Lung (tissue), 12 donors: ENCODE data around the gene FN3K. TPM values are rescaled to one million over a fixed set of nuclear protein-coding genes. Genes with fewer than 3 reads are reported as not detected.
"Not testable (repeated sequence)": the region's sequence is repeated elsewhere in the genome, so short reads cannot be mapped to it uniquely, and the experiment has no call there.

ENCODE experiments used
- ATAC-seq: fragments of 200-7000 bp; cut with Tn5 transposase; one replicate; pipeline ENCODE4 v1.9.1; 2020; ENCODE audit warnings: moderate number of reproducible peaks; ENCODE audit not compliant: insufficient read depth, low FRiP score
- DNase-seq, 3 donors: peaks; one replicate each; pipeline ENCODE4 v3.0.0-alpha.2; 2013 to 2017
- H3K27ac ChIP-seq, 2 donors: one replicate each; pipeline ENCODE4 v1.5.1; 2013; ENCODE audit warnings: mild to moderate bottlenecking in 2 of 2, moderate library complexity in 2 of 2, control low read depth in 1 of 2, inconsistent platforms in 1 of 2, low read depth in 1 of 2, low read length in 1 of 2
- H3K27me3 ChIP-seq, 3 donors: one replicate each; pipeline ENCODE4 v1.5.1; 2013; ENCODE audit warnings: low read length in 2 of 3; ENCODE audit not compliant: control insufficient read depth in 3 of 3, insufficient read depth in 3 of 3
- H3K36me3 ChIP-seq, 4 donors: one replicate each; pipeline ENCODE4 v1.5.1; 2013; ENCODE audit warnings: low read length in 4 of 4, mild to moderate bottlenecking in 1 of 4, moderate library complexity in 1 of 4; ENCODE audit not compliant: control insufficient read depth in 4 of 4, insufficient read depth in 4 of 4
- H3K4me1 ChIP-seq, 5 donors: one replicate each; pipeline ENCODE4 v1.5.1; 2013; ENCODE audit warnings: low read length in 5 of 5, mild to moderate bottlenecking in 2 of 5, moderate library complexity in 1 of 5; ENCODE audit not compliant: control insufficient read depth in 5 of 5, insufficient read depth in 5 of 5
- H3K4me3 ChIP-seq: one replicate; pipeline ENCODE4 v1.5.1; 2013; ENCODE audit warnings: mild to moderate bottlenecking, control low read depth, moderate library complexity
- H3K9ac ChIP-seq, 2 donors: one replicate each; pipeline ENCODE4 v1.5.1; 2013; ENCODE audit warnings: low read length in 2 of 2, control low read depth in 1 of 2; ENCODE audit not compliant: insufficient read depth in 1 of 2
- H3K9me3 ChIP-seq, 4 donors: one replicate each; pipeline ENCODE4 v1.5.1; 2013; ENCODE audit warnings: low read length in 3 of 4, mild to moderate bottlenecking in 1 of 4, moderate library complexity in 1 of 4; ENCODE audit not compliant: control insufficient read depth in 4 of 4, insufficient read depth in 3 of 4
- CTCF ChIP-seq: IDR thresholded peaks from 2 replicates; pipeline ENCODE4 v1.5.1; 2012; ENCODE audit warnings: mild to moderate bottlenecking; ENCODE audit errors: control extremely low read depth, extremely low read depth
- WGBS, 2 donors: extraction: QIAGEN DNeasy Blood & Tissue Kit; methylation state at CpG; one replicate each; pipeline ENCODE4 v1.1.7; 2013; 5-methylcytosine and 5-hydroxymethylcytosine counted together
- polyA plus RNA-seq, 2 donors: library from polyadenylated mRNA; stranded (reverse); fragments of 200-250 nt; gene quantifications; one replicate each; pipeline ENCODE4 v1.2.1, GENCODE V29; 2013
- total RNA-seq, 2 donors: library from RNA; depleted of rRNA in 1 of 2; stranded (reverse); fragments of >200 nt in 1 of 2; gene quantifications; one replicate each; pipeline ENCODE4 v1.2.1, GENCODE V29; 2014 to 2021
- donor health status: control.
- donor health status: control.
- donor health status: Bipolar disorder and iron deficiency.
- donor health status: healthy.
- donor health status: DM: yes; HTN: yes; CAD: no.

The FN3K gene
- total and polyA plus RNA-seq, 4 donors, result 5.0 to 21.0 (median 16.4) TPM

- TF ChIP-seq CTCF, result no peak
- DNase-seq (no peak), ATAC-seq (no peak)
- Histone ChIP-seq H3K4me3 (no peak overlapping the region), H3K27me3 (no peaks in the 10 kb centered on the region), H3K27ac (no peak overlapping the region), H3K9me3 (no peaks in the 10 kb centered on the region), H3K36me3 (peaks cover 0 to 8% (median 4%) of the 10 kb centered on the region in 4 donors), H3K9ac (no peak overlapping the region), H3K4me1 (peaks cover 0 to 5% (median 0%) of the 10 kb centered on the region in 5 donors)
- 96 to 97% methylated on average over 18 of the region's 18 CpGs for WGBS, 2 donors
Measured at GRCh38 chr17:82783498-82783897, 48.1 kb downstream of the FN3K start.

- not testable (repeated sequence) for H3K4me3 ChIP-seq, H3K9ac ChIP-seq, DNase-seq, H3K27me3 ChIP-seq, H3K9me3 ChIP-seq, ATAC-seq, H3K27ac ChIP-seq, H3K4me1 ChIP-seq
- H3K36me3 ChIP-seq, result peaks cover 0 to 13% (median 4%) of the 10 kb centered on the region in 4 donors
- 97 to 98% methylated on average over 15 to 16 of the region's 16 CpGs for WGBS, 2 donors
Measured at GRCh38 chr17:82785581-82785980, 50.2 kb downstream of the FN3K start.

GRCh38 chr17:82786427-82786826 is 51.0 kb downstream of the FN3K start:
- DNase-seq, result no peak
- Histone ChIP-seq H3K9me3 (no peaks in the 10 kb centered on the region), H3K27me3 (no peaks in the 10 kb centered on the region), H3K4me3 (no peak overlapping the region), H3K4me1 (peaks cover 0 to 5% (median 0%) of the 10 kb centered on the region in 5 donors), H3K9ac (no peak overlapping the region), H3K36me3 (peaks cover 0 to 14% (median 6%) of the 10 kb centered on the region in 4 donors), H3K27ac (no peak overlapping the region)
- WGBS, 2 donors, result 89 to 96% methylated on average over 10 of the region's 10 CpGs
- no peak for TF ChIP-seq CTCF
- ATAC-seq, result no peak

- no peak for TF ChIP-seq CTCF
- H3K9me3 ChIP-seq, result no peaks in the 10 kb centered on the region
- H3K36me3 ChIP-seq, result peaks cover 0 to 17% (median 6%) of the 10 kb centered on the region in 4 donors
- no peak for ATAC-seq
- peaks cover 0 to under 1% (median 0%) of the 10 kb centered on the region in 5 donors for H3K4me1 ChIP-seq
- no peak overlapping the region for H3K27ac ChIP-seq
- no peaks in the 10 kb centered on the region for H3K27me3 ChIP-seq
- H3K9ac ChIP-seq, result no peak overlapping the region
- no peak overlapping the region for H3K4me3 ChIP-seq
- 89% methylated on average over 27 of the region's 27 CpGs for WGBS, 2 donors
- DNase-seq, result no peak
Measured at GRCh38 chr17:82787081-82787848, 51.9 kb downstream of the FN3K start.
